HG03139 (cell line): ENCODE results near the gene SRGAP2B.
A peak's percentile ranks its signal among the peaks of the same experiment; 100 is the strongest.
"Not testable (repeated sequence)": the region's sequence is repeated elsewhere in the genome, so short reads cannot be mapped to it uniquely, and the experiment has no call there.

Source experiments
- ATAC-seq: cut with Tn5 transposase; IDR thresholded peaks from one replicate; pipeline ENCODE4 v1.9.1; 2021; ENCODE audit not compliant: unreplicated experiment

SRGAP2B gene

DNA sequence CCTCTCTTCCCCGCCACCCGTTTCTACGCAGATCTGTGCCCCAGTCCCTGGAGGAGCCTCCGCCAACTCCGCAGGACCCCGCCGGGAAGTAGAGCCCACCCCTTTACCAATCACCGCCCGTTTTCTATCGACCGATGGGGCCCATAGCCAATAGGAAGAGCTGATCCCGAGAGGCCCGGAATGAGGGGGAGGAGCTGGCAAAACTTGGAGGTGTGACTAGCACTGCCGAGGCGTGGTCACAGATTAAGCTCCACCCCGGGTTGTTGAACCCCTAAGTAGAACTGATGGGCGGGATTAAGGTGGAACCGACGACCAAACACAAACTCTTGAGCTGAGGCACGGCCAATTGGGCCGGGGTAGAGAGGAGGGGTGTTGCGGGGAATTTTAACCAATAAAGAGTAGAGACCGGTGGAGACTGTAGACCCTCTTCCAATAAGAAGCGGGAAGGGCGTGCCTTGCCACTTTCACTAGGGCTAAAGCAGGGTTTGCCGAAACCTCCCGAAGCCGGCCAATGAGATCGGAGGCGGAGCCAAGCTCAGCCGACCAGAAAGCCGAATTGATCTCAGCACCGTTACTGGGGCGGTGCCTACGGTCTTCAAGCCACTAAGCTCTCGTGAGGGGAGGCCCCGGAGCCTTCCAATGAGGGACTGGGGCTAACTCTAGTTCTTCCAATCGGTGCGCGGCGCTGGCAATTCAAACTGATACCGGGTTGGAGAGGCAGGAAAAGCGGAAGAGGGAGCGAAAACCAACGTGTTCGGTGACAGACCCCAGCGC, at the start of gene SRGAP2B, which contains the start of gene FAM72D:
Gene SRGAP2B (minus strand): TSS at position 45 of the 774 bp plus-strand sequence. CDS start 2,427 bp downstream, outside the sequence.
Gene FAM72D (plus strand): TSS at position 691 of the 774 bp plus-strand sequence. CDS start 874 bp downstream, outside the sequence.
- ATAC-seq = peak; percentile 81

DNA sequence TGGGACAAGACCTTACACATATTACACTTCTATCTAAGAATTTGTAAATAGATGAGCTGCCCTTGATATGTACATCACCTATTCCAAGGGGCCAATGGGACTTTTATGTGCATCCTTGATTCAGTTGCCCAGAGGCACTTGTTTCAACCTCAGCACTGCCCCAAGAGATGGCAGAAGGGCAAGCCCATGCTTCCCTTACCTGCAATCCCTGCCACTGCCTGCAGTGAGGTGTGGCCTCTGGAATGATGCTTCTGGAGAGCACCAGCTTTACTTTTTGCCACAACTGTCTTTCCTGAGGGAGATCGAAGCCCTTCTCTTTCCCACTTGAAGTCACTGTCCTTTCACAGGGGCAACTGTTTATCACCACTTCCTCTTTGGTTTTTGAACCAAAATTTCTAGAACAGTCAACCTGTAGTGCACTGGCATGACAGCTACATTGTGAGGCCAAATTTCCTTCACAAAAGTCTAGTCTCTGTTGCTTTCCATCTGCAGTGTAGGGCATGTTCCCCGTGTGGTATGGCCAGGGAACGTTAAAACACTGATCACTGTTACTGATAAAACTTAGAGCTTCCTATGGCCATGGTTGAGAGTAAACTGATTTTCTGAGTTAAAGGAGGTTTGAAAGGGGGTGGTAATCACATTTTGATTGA, 49.3 kb upstream of the SRGAP2B start:
- ATAC-seq = not testable (repeated sequence)

DNA sequence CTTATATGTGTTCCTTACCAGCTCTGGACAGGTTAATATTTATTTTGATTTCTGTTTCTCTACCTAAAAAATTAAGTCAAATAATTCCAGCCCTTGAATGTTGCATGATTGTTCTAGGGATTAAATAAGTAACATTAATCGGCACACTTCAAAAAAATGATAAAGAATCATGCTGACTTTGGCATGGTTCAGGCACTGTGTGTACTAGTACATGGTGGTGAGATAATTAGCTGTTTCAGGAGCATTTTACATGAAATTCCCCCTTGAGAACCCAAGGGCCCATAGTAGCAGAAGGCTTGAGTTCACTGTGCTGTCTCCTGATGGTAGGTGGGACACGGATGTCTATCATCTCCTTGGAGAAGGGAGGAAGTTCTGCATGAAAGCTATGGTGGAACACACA, 45.4 kb upstream of the SRGAP2B start:
- ATAC-seq = not testable (repeated sequence)

DNA sequence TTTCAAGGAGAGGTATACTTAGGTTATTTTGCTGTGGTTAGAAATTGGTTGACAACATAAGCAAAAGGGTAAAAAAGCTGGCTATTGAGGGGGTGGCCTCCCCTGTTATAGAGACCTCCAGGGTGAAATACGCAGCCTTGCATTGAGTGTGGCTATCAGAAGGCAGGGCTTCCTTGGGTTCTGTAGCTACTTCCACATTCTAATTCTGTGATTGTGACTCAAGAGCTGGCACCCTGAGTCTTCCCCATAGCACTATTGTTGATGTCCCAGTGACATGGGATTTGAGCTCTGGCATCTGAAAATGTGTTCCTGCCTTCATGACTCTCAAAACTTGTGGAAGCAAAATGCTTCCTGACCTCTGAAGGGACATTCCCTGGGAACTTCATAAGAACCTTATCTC, 39.3 kb upstream of the SRGAP2B start:
- ATAC-seq = not testable (repeated sequence)

- ATAC-seq = not testable (repeated sequence)
Measured at GRCh38 chr1:145128697-145129469, 33.8 kb upstream of the SRGAP2B start.

DNA sequence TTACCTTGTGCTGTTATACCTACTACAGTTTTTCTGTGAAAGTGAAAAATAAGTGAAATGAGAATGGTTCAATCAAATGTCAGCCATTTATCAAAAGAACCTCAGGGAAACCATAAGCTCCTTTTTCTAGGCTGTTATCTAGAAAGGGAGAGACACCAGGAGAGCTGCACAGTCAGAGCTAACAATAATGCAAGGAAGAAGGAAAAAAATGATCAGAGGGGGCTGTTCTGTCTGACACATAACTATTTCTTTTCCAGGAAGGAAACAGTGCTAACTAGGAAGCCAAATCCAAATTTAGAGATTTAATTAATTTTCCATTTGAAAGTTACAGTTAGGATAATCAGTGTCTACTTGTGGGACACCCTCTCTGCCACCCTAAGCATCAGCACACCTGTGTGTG, 32.0 kb upstream of the SRGAP2B start:
- ATAC-seq = not testable (repeated sequence)

- ATAC-seq = not testable (repeated sequence)
Measured at GRCh38 chr1:145125112-145125511, 30.0 kb upstream of the SRGAP2B start.

- ATAC-seq = not testable (repeated sequence)
Measured at GRCh38 chr1:145123992-145124641, 29.0 kb upstream of the SRGAP2B start.

DNA sequence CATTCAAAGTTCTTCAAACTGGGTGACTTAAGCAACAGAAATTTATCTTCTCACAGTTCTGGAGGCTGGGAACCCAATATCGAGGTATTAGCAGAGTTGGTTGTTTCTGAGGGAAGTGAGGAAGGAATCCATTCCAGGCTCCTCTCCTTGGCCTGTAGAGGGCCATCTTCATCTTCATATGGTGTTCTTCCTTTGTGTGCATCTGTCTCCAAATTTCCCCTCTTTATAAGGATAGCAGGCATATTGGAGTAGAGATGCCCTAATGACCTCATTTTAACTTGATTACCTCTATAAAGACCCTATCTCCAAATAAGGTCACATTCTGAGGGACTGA, 27.9 kb upstream of the SRGAP2B start:
- not testable (repeated sequence) for ATAC-seq

DNA sequence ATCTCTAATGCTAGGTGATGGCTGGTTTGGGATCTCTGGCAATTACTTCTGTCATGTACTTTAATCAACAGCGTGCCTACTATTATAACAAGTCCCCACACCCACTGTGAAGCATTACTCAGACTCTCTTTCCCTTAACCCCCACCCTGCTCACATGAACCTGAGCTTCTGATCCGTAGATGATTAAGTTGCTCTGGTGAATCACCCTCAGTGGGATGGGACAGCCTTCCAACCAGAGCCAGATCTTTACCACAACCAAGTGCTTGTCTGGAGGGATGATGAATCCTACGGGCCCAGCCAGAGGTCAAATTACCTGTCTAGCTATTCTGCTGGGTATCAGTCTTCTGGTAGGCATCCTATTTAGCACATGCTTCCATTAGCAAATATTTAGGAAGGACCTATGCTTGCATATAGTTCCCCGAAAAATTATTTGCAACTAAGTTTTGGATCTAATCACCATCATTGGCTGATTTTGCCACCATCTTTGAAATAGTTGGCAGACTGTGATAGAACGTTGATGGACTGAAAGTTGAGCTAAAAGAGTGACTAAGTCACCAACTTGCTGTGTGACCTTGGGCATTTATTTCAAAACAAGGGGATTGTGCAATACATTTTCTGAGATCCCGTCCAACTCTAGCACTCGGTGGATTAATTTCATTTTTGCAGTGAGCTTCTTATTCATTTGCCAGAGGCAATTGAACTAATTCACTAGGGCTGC, 27.4 kb upstream of the SRGAP2B start:
- not testable (repeated sequence) for ATAC-seq

DNA sequence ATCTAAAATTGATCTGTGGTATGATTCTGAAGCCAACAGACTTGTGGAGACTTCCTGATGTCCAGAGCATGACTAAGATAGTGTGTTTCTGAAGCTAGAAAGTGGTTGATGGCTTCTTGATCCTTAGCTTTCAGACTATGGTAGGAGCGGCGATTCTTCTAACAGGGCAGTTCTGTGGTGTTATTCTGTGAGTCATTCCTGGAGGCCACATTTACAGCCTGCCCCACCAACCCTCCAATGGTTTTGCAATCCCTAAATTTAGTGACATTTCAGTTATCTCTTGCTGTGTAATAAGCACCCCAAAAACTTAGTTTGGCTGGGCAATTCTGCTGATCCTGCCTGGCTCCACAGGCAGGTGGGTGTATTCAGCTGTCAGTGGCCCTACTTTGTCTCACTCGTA, 24.7 kb upstream of the SRGAP2B start:
- ATAC-seq = not testable (repeated sequence)

DNA sequence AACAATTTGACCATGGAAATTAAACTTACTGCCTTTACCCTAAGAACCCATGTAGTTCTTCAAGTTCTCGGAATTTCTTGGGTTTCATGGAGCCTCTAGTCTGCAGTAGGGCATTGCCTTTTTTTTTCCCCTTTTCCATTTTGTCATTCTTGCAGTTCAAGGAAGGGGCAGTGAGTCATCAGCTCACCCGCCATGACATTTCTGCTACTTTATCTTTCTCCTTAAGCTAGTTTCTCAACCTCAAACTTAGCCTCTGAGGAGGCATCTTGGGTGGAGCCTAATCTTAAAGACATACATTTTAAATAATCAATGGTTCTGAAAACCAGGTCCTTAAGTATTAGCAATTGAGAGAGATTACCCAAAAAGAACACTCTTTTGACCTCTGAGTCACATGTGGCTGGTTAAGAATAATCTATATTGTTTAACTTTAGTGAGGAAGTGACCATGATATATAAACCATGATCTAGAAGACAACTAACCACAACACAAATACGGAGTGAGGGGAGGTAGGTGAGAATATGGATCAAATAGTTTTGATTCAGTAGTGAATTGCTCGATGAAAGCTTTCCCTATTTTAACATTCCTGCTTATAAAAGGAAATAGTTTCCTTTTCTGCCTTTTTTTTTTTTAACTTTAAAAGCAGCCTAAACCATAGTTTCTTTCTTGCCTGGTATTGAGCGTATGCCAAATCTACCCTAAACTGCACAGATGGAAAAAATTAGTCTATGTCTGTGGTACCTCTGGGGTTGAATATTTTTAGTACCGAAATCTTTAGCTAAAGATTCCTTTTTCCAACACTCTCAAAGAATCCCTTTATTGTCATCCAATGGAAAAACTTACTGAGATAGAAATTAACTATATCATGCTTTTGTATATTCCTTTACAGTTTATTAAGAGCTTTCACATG, 20.7 kb upstream of the SRGAP2B start:
- not testable (repeated sequence) for ATAC-seq

- ATAC-seq = not testable (repeated sequence)
Measured at GRCh38 chr1:145114560-145115057, 19.5 kb upstream of the SRGAP2B start.

- not testable (repeated sequence) for ATAC-seq
Measured at GRCh38 chr1:145112703-145113102, 17.6 kb upstream of the SRGAP2B start.

DNA sequence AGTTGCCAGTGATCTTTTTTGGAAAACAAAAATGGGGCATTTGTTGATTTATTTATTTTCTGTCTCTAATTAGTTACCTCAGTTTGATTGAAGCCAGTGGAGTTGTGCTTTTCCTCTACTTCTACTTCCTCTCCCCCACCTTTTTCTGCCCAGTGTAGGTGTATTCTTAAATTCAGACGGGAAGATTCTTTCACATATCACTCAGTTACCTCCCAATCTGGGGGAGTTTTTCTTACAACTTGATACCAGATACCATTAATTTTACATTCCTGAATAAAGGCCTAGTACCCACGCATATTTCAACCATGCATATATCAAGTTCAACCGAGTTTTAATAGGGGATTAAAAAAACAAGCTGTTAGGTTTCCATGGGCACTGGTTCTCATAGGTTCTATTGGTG, 16.5 kb upstream of the SRGAP2B start:
- ATAC-seq = not testable (repeated sequence)

GRCh38 chr1:145103294-145103693, 8.2 kb upstream of the SRGAP2B start:
- ATAC-seq = not testable (repeated sequence)

GRCh38 chr1:145101725-145102124, 6.6 kb upstream of the SRGAP2B start:
- not testable (repeated sequence) for ATAC-seq

- ATAC-seq = peak; percentile 3
Measured at GRCh38 chr1:145094655-145095211, 395 bp downstream of the SRGAP2B start.
